Left ventricle myocardium inferior (tissue), 1 donor: Measurements from ENCODE around the gene CHRM2. TPM values are rescaled to one million over a fixed set of nuclear protein-coding genes. Genes with fewer than 3 reads are reported as not detected.

ENCODE experiments used
- DNase-seq: peaks from one replicate; pipeline ENCODE4 v3.0.0-alpha.2; 2020
- H3K27ac ChIP-seq: fragments of 200-600 bp; replicated peaks from 2 replicates; pipeline ENCODE4 v1.8.0; 2021
- H3K27me3 ChIP-seq: fragments of 200-600 bp; 2 replicates; pipeline ENCODE4 v1.8.0; 2021; ENCODE audit warnings: low read depth
- H3K36me3 ChIP-seq: fragments of 200-600 bp; 2 replicates; pipeline ENCODE4 v1.8.0; 2021
- H3K4me1 ChIP-seq: fragments of 200-600 bp; 2 replicates; pipeline ENCODE4 v1.8.0; 2021
- H3K4me3 ChIP-seq: fragments of 200-600 bp; 2 replicates; pipeline ENCODE4 v1.8.0; 2021; ENCODE audit warnings: mild to moderate bottlenecking, moderate library complexity
- H3K9me3 ChIP-seq: fragments of 200-600 bp; replicated peaks from 2 replicates; pipeline ENCODE4 v1.8.0; 2021
- CTCF ChIP-seq: fragments of 200-600 bp; IDR thresholded peaks from 2 replicates; pipeline ENCODE4 v1.8.0; 2021; ENCODE audit warnings: antibody characterized with exemption, mild to moderate bottlenecking, borderline replicate concordance
- intact Hi-C: fragments of 100-400 bp; cut with micrococcal nuclease; formaldehyde crosslinking; loops from one replicate; pipeline ENCODE4 v1.11.0; 2022
- total RNA-seq: library from RNA; stranded (reverse); fragmentation: NEBNext Ultra II Directional; extraction: Animal tissue kit (Norgen Biotek cat#: 25700); gene quantifications from one replicate; pipeline ENCODE4 v1.2.1, GENCODE V29; 2021
- donor health status: DM: no; HTN: yes; CAD: no; lungs with severe emphysema.

The CHRM2 gene
- total RNA-seq, 1 donor from 2014 or later = 76.2 TPM

DNA sequence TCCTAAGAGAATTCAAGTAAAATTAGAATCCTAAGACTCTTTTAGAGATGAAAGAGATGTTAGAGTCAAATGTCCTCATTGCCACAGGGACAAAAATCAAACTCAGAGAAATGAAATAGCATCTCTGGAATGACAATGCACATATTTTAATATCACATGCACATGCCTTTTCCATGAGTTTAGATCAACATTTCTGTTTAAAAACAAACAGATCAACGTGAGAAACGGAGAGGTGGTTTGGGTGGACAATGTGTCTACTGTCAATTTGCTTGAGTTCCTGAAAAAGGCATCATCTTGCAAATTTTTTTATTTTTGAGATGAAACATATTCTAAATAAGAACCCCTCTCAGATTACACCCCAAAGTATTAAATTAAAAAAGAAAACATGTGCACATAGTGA, 130.0 kb downstream of the CHRM2 start:
- intact Hi-C loops = no loop called here
- no peak overlapping the region for H3K4me3 ChIP-seq
- H3K27me3 ChIP-seq = no peaks in the 10 kb centered on the region
- TF ChIP-seq CTCF = no peak
- DNase-seq = no peak
- H3K36me3 ChIP-seq = no peaks in the 10 kb centered on the region
- peaks cover 37% of the 10 kb centered on the region for H3K4me1 ChIP-seq
- peak overlapping the region; percentile 66 for H3K27ac ChIP-seq
- no peaks in the 10 kb centered on the region for H3K9me3 ChIP-seq

DNA sequence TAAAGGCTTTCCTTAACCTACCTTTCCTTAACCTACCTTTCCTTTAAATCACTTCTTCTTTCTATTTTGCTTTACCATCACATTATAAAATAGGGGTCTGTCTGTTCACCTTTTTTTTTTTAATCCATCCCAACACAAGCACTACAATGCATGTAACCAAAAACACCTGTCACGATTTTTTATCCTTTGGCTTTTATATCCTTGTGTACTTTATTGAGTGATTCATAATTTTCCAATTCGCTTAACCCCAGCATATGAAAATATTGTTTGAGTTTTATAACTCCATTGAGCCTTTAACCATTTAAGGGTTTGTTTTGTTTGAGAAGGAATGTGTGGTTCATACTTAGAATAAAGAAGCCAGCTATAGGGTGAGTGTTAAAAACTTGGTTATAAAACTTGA, 132.2 kb downstream of the CHRM2 start:
- Histone ChIP-seq H3K4me1 (peaks cover 44% of the 10 kb centered on the region), H3K27ac (no peak overlapping the region)
- intact Hi-C loops = no loop called here

GRCh38 chr7:137001041-137001440, 132.6 kb downstream of the CHRM2 start:
- intact Hi-C loops = no loop called here
- DNase-seq = no peak
- Histone ChIP-seq H3K4me1 (peaks cover 44% of the 10 kb centered on the region), H3K4me3 (no peak overlapping the region), H3K27me3 (no peaks in the 10 kb centered on the region), H3K9me3 (no peaks in the 10 kb centered on the region), H3K36me3 (no peaks in the 10 kb centered on the region), H3K27ac (no peak overlapping the region)
- TF ChIP-seq CTCF = no peak

More for the DNA sequence above, 132.2 kb downstream of the CHRM2 start:
- no peaks in the 10 kb centered on the region for H3K36me3 ChIP-seq
- no peak for TF ChIP-seq CTCF
- no peaks in the 10 kb centered on the region for H3K27me3 ChIP-seq
- DNase-seq = no peak
- no peaks in the 10 kb centered on the region for H3K9me3 ChIP-seq
- no peak overlapping the region for H3K4me3 ChIP-seq

GRCh38 chr7:137001478-137001877, 133.0 kb downstream of the CHRM2 start:
- no peak for DNase-seq
- intact Hi-C loops = no loop called here
- no peaks in the 10 kb centered on the region for H3K9me3 ChIP-seq
- H3K27ac ChIP-seq = no peak overlapping the region
- no peaks in the 10 kb centered on the region for H3K27me3 ChIP-seq
- H3K36me3 ChIP-seq = no peaks in the 10 kb centered on the region
- H3K4me1 ChIP-seq = peaks cover 44% of the 10 kb centered on the region
- no peak overlapping the region for H3K4me3 ChIP-seq
- no peak for TF ChIP-seq CTCF

GRCh38 chr7:137003086-137003485, 134.6 kb downstream of the CHRM2 start:
- H3K9me3 ChIP-seq = no peaks in the 10 kb centered on the region
- no peak overlapping the region for H3K27ac ChIP-seq
- no peak for TF ChIP-seq CTCF
- no peak for DNase-seq
- H3K4me3 ChIP-seq = no peak overlapping the region
- intact Hi-C loops = no loop called here
- H3K27me3 ChIP-seq = no peaks in the 10 kb centered on the region
- H3K36me3 ChIP-seq = no peaks in the 10 kb centered on the region
- peaks cover 35% of the 10 kb centered on the region for H3K4me1 ChIP-seq

GRCh38 chr7:137003566-137003965, 135.1 kb downstream of the CHRM2 start:
- no peak for TF ChIP-seq CTCF
- Histone ChIP-seq H3K4me1 (peaks cover 33% of the 10 kb centered on the region), H3K4me3 (no peak overlapping the region), H3K9me3 (no peaks in the 10 kb centered on the region), H3K27ac (no peak overlapping the region), H3K36me3 (no peaks in the 10 kb centered on the region), H3K27me3 (no peaks in the 10 kb centered on the region)
- intact Hi-C loops = no loop called here
- no peak for DNase-seq
